Measurements from ENCODE around the gene ZCWPW1.
"Not testable (repeated sequence)": the region's sequence is repeated elsewhere in the genome, so short reads cannot be mapped to it uniquely, and the experiment has no call there.

GRCh38 chr7:100439244-100439643 lies 10.7 kb upstream of the ZCWPW1 start:
- not testable (repeated sequence) for TF ChIP-seq CTCF (IDR thresholded peaks at IDR 0.05); ELF1 (IDR thresholded peaks at IDR 0.05); FOXM1 (IDR thresholded peaks at IDR 0.05; ENCODE audit: low read depth); USF1 (IDR thresholded peaks at IDR 0.05; ENCODE audit: borderline replicate concordance, low read depth); EZH2phosphoT487 (IDR thresholded peaks at IDR 0.05; ENCODE audit: borderline replicate concordance, low read depth); POLR2AphosphoS5 (IDR thresholded peaks at IDR 0.05; ENCODE audit: low read depth, low read length)

Data from SK-N-SH (cell line).